ENCODE measurements around the gene RICTOR. TPM values are rescaled to one million over a fixed set of nuclear protein-coding genes. Genes with fewer than 3 reads are reported as not detected.

The RICTOR gene
- total and polyA plus RNA-seq, 2 donors (not counting 3 experiments of a cell fraction or from before 2014, with no cell fraction given) = 9.2 to 38.0 TPM

- Histone ChIP-seq H3K9me1 (replicated peaks; ENCODE audit: control insufficient read depth, extremely low read depth, insufficient read depth, low read length) (no peaks in the 10 kb centered on the region), H3K27me3 (ENCODE audit: control insufficient read depth in 2 of 2, insufficient read depth in 2 of 2, low read length in 2 of 2) (no peaks in the 10 kb centered on the region), H3K4me2 (ENCODE audit: insufficient read depth, low read length) (no peak overlapping the region), H3K27ac (ENCODE audit: insufficient read depth, low read depth, low read length) (no peak overlapping the region), H2AFZ (ENCODE audit: low read depth, low read length) (no peak overlapping the region), H3K4me3 (replicated peaks in 1 of 3; ENCODE audit: insufficient read depth in 1 of 3, low read depth in 1 of 3, low read length in 3 of 3) (no peak overlapping the region), H3K9ac (replicated peaks; ENCODE audit: extremely low read depth, insufficient read depth, low read length) (no peak overlapping the region), H3K9me3 (replicated peaks; ENCODE audit: control insufficient read depth, insufficient read depth, low read length) (peaks cover 2% of the 10 kb centered on the region), H4K20me1 (replicated peaks; ENCODE audit: control insufficient read depth, extremely low read depth, insufficient read depth, low read length) (no peaks in the 10 kb centered on the region), H3K79me2 (ENCODE audit: control insufficient read depth, insufficient read depth, low read length) (peaks cover 9% of the 10 kb centered on the region), H3K36me3 (ENCODE audit: control insufficient read depth in 2 of 2, extremely low read depth in 1 of 2, insufficient read depth in 2 of 2, low read length in 2 of 2) (peaks cover 3 to 5% of the 10 kb centered on the region in 2 experiments), H3K4me1 (ENCODE audit: control insufficient read depth, extremely low read depth, insufficient read depth, low read length) (no peaks in the 10 kb centered on the region)
- dilution Hi-C loops (cut with MboI; ENCODE audit: extremely low pct_ligation_motif_present, low sequenced_read_pairs) (no loop called here), intact Hi-C loops (cut with micrococcal nuclease) (no loop called here)
- FAIRE-seq (no peak), DNase-seq (ENCODE audit: low read depth, low spot score) (no peak)
- ChIA-PET CTCF (no interaction called here), POLR2A (no interaction called here)
- no TSS peak for BruUV-seq (replicated peaks)
- TF ChIP-seq MAX (IDR thresholded peaks at IDR 0.05; ENCODE audit: insufficient read depth, insufficient read length) (no peak), JUN (IDR thresholded peaks at IDR 0.05; ENCODE audit: borderline replicate concordance, insufficient read depth, insufficient read length, low read depth) (no peak), FOS (IDR thresholded peaks at IDR 0.05; ENCODE audit: borderline replicate concordance, insufficient read depth, low read length) (no peak), POLR2AphosphoS5 (IDR thresholded peaks at IDR 0.05; ENCODE audit: insufficient read depth, low read depth, low read length) (no peak), EZH2 (IDR thresholded peaks at IDR 0.05; ENCODE audit: borderline replicate concordance, low read depth, low read length, severe bottlenecking) (no peak), GATA2 (IDR thresholded peaks at IDR 0.05; ENCODE audit: insufficient read depth, insufficient read length, low read depth, low read length) (no peak), POLR2A (IDR thresholded peaks at IDR 0.05; ENCODE audit: low read depth, low read length) (no peak), MYC (IDR thresholded peaks at IDR 0.05; ENCODE audit: low read depth, low read length) (no peak)
- TF ChIP-seq, protein P1, sequence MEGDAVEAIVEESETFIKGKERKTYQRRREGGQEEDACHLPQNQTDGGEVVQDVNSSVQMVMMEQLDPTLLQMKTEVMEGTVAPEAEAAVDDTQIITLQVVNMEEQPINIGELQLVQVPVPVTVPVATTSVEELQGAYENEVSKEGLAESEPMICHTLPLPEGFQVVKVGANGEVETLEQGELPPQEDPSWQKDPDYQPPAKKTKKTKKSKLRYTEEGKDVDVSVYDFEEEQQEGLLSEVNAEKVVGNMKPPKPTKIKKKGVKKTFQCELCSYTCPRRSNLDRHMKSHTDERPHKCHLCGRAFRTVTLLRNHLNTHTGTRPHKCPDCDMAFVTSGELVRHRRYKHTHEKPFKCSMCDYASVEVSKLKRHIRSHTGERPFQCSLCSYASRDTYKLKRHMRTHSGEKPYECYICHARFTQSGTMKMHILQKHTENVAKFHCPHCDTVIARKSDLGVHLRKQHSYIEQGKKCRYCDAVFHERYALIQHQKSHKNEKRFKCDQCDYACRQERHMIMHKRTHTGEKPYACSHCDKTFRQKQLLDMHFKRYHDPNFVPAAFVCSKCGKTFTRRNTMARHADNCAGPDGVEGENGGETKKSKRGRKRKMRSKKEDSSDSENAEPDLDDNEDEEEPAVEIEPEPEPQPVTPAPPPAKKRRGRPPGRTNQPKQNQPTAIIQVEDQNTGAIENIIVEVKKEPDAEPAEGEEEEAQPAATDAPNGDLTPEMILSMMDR (IDR thresholded peaks at IDR 0.05; ENCODE audit: extremely low read depth in 1 of 2, insufficient read depth in 1 of 2, low read depth in 1 of 2, low read length in 2 of 2) = no peak
Observed at GRCh38 chr5:39009280-39009679, 64.9 kb downstream of the RICTOR start.
